Mammary epithelial cell (primary cell): ENCODE measurements around the gene NTF3.

ENCODE experiments used
- EZH2 ChIP-seq: IDR thresholded peaks from 2 replicates; pipeline ENCODE4 v1.6.1; 2012; ENCODE audit warnings: low read length, inconsistent platforms, borderline replicate concordance
- TF ChIP-seq, protein P1 (sequence below), 2 donors: IDR thresholded peaks in 1 of 2; conservative IDR thresholded peaks in 1 of 2; 2 replicates each; pipeline ENCODE4 v1.5.1; 2011 to 2012; ENCODE audit warnings: inconsistent platforms in 2 of 2, low read length in 2 of 2, mild to moderate bottlenecking in 2 of 2, control low read depth in 1 of 2, low read depth in 1 of 2; ENCODE audit not compliant: insufficient read depth in 1 of 2; ENCODE audit errors: extremely low read depth in 1 of 2

DNA sequence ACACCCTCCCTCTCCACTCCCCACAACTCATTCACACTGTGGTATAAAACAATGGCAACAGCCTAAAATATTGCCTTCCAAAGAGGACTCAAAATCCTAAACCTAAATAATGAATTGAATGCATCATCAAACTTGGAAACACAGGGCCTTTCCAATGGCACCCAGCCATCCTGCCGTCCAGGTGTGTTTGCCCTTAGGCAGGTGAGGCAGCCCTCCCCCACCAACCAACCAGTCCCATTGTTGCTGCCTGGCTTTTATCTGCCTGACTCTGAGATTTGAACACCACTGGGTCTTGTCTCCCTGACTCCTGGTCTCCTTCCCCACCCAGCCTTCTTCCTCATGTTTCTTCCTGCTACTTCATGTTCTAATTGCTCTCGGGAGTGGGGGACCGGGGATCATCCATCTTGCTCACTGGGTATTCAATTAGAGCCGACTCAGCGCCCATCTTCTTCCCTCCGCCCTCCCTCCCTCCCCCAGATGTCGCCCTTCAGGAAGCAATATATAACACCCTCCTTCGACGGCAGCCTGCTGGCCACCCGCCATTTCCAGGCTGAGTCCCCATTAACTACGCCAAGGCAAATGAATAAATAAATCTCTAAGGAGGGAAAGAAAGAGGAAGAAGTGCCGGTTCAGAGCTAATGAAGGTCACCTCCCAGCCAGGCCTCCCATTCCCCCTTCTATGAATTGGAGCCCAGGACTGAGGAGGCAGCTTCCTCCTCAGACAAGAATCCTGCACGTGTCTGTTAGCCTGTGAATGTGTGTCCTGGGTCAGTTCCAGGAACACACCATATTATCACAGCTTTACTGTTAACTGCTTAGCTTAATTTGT lies 36.3 kb upstream of the NTF3 start:
- TF ChIP-seq, protein P1, sequence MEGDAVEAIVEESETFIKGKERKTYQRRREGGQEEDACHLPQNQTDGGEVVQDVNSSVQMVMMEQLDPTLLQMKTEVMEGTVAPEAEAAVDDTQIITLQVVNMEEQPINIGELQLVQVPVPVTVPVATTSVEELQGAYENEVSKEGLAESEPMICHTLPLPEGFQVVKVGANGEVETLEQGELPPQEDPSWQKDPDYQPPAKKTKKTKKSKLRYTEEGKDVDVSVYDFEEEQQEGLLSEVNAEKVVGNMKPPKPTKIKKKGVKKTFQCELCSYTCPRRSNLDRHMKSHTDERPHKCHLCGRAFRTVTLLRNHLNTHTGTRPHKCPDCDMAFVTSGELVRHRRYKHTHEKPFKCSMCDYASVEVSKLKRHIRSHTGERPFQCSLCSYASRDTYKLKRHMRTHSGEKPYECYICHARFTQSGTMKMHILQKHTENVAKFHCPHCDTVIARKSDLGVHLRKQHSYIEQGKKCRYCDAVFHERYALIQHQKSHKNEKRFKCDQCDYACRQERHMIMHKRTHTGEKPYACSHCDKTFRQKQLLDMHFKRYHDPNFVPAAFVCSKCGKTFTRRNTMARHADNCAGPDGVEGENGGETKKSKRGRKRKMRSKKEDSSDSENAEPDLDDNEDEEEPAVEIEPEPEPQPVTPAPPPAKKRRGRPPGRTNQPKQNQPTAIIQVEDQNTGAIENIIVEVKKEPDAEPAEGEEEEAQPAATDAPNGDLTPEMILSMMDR (conservative IDR thresholded peaks at IDR 0.05 in 1 of 2, IDR thresholded peaks at IDR 0.05 in 1 of 2; ENCODE audit: extremely low read depth in 1 of 2, insufficient read depth in 1 of 2, low read depth in 1 of 2, low read length in 2 of 2) = no peak
- TF ChIP-seq EZH2 = no peak
